ENCODE measurements around the gene TNC.

DNA sequence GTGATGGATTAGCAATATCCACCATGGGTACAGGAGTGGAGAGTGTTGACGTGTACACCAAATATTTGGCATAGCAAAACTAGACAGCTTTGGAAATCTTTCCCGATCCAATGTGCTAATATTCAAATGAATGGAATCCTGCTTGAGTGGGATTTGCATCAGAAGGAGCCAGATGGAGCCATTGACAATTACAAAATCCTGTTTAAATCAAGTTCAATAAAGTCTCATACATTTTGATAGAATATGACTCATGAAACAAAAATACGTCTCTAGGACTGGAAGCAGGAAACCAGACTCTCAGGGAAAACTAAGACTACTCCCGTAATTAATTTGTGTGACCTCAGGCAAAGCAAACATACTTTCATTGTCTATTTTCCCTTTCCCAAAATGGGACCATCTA, 13.0 kb downstream of the TNC start:
- TF ChIP-seq, protein P1, sequence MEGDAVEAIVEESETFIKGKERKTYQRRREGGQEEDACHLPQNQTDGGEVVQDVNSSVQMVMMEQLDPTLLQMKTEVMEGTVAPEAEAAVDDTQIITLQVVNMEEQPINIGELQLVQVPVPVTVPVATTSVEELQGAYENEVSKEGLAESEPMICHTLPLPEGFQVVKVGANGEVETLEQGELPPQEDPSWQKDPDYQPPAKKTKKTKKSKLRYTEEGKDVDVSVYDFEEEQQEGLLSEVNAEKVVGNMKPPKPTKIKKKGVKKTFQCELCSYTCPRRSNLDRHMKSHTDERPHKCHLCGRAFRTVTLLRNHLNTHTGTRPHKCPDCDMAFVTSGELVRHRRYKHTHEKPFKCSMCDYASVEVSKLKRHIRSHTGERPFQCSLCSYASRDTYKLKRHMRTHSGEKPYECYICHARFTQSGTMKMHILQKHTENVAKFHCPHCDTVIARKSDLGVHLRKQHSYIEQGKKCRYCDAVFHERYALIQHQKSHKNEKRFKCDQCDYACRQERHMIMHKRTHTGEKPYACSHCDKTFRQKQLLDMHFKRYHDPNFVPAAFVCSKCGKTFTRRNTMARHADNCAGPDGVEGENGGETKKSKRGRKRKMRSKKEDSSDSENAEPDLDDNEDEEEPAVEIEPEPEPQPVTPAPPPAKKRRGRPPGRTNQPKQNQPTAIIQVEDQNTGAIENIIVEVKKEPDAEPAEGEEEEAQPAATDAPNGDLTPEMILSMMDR (IDR thresholded peaks at IDR 0.05), result no peak
- no peak for TF ChIP-seq POLR2A (IDR thresholded peaks at IDR 0.05)

Data from stomach (tissue), 4 donors.